Cerebellar cortex (tissue), 1 donor: ENCODE data around the gene SGMS1.

Source experiments
- DNase-seq: peaks from one replicate; pipeline ENCODE4 v3.0.0-alpha.2; 2015; ENCODE audit warnings: low spot score

The SGMS1 gene

DNA sequence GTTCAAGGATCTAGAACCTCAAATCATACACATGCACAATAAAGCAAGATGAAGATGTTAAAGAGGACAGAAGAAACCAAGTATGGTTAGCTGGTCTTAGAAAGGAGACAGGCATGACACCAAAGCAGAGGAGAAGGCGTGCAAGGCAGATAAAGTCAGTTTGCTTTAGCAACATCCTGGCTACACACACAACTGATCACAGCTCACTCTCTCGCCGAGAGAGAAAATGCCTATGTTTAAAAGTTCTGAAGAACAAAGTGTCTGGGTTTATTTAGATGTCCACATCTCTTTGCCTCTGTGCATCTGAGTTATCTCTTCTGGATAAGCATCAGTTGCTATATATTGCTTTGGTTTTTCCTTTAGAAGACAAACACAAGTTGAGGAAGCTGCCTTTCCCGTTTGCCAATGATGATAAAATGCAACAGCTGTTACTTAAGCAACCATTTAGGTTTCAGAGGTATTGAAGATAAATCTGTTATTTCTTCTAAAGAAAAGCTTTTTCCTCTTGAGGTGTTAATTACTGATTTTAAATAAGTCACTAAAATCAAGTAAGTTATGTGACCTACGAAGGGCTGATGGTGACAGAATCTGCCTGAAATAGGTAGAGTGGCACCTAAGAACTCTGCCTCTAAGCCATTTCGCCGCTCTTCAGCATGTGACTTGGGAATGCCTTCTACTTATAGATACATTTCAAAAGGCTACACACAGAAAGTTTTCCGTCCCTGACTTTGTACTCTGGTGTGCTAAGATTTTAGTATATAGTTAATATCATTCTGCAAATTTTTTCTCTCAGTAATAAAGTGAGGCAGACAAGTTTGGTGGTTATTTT lies 226.2 kb downstream of the SGMS1 start:
- no peak for DNase-seq

DNA sequence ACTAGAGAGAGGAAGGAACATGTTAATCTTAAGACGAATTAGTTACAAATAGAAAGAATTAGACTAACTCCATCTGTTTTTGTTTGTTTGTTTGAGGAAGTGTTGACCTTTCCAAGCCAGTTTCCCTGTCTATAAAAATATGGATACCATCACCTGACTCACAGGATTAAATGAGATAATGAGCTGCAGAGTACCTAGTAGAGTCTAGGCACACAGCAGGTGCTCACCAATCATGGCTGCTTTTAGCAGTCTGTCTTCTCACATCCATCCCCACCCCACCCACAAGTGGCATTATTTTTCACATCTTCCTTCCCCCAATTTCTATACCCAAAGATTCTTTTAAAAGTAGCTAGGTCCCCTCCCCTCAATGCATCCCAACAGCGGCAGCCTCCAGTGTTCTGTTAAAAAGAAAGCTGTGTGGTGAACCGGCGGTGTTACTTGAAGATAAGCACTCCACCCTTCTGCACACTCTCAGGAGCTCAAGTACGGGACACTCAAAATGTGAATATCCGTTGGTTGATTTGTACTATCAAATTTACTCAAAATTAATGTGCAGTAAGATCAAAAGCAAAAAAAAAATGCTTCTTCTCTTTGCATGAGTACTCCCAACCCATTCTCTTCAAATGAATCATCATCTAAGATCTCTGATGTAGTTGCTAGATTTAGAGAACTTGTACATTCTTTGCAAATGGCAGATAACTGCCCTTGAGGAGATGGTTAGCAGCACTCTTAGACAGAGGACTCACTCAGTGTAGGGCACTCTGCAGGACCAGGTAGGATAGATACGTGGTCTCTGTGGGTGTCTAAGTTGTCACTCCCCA lies 227.1 kb downstream of the SGMS1 start:
- DNase-seq = no peak

DNA sequence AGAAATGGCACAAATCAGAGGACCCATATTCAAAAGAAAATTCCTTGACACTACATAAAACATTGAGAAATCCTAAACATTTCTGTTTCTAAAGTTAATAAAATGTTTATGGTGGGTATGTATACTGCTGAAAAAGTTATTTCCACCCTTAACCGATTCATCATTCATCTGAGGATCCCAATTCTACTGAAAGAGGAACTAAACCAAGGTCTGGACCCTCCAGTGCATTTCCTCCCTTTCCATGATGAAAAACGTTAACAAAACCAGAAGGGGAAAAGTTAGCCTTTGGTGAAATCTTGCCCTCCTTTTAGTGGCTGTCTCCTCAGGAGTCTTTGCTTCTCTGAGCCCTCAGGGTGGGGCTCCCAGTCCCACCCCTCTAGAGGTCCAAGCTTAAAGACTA lies 227.9 kb downstream of the SGMS1 start:
- no peak for DNase-seq

DNA sequence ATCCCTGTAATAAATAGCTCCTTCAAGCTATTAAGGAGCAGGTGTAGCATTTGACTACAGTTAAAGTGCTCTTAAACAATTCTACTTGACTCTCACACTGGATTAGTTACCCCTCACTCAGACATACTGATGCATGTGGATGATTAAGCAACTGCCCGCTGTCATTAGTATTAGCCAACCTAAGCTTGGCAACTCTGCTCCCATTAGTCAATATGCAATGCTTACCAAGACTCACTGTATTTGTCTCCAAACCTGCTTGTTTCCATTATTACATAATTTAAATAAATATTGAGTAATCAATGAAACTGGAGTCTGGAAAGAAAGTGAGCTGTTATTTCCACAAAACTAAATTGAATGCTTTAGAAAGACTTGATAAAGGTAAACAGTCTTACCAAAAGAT lies 228.5 kb downstream of the SGMS1 start:
- no peak for DNase-seq

DNA sequence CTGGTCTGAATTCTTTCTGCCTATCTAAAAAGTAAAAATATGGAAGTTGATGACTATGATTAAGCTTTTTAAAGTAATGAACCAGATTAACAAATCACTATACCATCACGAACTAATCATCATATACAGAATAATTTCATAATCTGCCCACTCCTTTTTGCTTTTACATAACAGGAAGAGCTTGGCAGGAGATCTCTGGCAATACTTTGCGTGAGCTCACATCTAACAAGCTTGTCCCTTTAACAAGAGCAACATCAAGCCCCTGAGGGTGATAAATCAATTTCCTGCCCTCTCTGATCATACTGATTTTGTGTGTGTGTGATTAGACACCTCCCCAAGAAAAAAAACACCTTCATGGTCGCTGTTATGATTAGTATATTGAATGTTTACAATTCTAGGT lies 228.9 kb downstream of the SGMS1 start:
- no peak for DNase-seq

DNA sequence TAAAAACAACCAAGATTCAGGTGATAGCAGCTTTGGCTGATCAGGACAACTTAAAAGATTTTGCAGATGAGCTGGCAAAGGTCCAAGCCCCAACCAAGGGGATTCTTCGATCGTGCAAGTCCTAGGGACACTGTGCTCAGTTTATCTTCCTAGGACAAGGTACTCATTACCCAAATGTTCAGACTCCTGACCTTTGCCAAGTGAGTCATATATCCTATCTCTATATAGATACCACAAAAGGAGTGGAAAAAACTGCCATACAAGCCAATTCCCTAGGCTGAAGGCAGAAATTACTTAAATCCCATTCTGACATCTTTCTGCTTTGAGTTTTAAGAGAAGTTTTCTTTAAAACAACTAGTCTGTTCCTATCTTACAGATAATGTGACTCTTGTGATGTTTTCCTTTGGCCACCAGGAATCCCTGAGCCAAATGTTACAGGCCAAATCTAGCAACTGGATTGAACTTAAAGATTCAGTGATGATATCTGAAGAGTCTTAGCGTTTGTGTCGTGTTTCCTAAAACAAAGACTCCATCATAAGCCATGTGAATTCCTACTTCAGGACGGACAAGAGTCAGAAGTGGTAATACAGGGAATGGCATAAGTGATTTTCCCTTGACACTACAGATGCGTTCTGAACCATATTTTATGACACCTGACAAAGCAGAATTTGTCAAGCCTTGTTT lies 229.8 kb downstream of the SGMS1 start:
- DNase-seq = no peak

DNA sequence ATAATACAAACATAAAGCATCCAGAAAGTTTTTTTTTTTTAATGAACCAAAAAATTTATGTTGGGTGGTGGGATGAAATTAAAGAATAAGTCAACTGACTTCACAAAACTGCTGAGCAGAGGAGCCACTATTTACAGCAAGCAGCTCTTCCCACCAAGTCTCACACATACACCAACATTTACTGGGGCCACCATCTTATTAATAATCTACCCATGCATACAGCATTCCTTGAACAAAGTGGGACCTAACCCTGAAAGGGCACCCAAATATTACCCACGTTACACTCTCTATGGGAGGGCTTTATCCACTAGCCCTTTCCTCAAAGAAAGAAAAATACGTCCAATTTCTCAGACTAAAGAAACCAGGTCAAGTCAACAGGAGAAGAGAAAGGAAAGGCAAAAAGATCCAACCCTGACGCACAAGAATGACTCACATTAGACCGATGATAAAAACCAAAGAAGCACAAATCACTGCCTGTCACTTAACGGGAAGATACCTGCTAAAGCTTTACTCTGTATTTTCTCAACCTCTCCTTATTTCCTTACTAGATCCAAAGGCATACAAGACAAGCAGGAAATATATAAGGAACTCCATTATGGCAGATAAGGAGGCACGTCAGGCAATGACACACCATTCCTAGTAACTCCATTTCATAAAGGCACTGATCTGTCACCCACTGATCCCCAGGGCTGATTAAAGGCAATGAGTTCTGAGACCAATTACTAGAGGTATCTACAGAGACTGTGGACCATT lies 230.6 kb downstream of the SGMS1 start:
- DNase-seq = no peak

DNA sequence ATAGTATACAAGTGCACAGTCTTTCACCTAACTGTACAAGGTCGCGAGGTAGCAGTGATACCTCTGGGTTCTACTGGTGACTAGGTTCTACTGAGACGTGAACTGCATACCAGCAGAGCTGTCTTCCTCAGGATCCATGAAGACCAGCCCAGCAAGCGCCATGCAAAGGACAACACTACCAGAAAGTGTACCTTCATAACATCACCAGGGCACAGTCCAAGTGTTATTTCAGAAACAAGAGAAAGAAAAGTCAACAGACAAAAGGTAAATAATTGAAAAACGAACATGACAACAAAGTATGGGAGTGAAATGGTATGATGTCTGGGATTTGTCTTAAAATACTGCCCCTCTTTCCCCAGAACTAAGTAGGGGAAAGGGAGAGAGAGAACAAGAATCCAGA lies 231.3 kb downstream of the SGMS1 start:
- DNase-seq = no peak

DNA sequence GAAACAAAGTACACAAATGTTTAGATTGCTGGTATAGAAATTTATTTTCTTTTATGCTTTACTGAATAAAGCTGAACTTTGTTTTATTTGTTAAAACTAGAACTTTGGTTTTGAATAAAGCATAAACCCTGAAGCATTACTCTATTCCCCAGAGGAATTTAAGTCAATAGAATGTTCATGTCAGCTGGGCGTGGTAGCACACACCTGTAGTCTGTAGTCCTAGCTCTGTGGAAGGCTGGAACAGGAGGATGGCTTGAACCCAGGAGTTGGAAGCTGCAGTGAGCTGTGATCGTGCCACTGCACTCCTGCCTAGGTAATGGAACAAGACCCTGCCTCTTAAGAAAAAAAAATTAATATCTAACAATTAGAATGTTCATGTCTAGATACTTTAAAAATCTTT lies 233.5 kb downstream of the SGMS1 start:
- no peak for DNase-seq

DNA sequence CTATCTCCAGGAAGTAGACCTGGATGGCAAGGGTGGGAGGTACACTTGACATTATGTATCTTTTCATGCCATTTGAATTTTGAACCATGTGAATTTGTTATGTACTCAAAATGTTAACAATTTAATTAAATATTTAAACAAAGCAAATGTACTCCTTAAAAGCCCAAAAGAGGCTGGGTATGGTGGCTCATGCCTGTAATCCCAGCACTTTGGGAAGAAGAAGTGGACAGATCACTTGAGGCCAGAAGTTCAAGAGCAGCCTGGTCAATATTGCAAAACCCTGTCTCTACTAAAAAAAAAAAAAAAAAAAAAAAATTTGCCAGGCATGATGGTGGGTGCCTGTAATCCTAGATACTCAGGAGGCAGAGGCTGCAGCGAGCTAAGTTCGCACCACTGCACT lies 235.6 kb downstream of the SGMS1 start:
- DNase-seq = no peak

DNA sequence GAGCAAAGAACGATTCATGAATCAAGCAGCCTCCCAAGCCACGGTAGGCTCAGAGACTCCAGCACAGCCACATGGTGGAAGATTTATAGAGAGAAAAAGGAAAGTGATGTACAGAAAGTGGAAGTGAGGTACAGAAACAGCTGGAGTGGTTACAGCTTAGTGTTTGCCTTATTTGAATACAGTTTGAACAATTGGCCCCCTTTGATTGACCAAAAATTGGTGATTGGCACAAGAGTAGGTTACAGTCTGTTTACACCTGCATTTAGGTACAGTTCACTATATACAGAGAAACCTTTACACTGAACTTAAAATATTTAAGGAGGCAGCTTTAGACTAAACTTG lies 236.1 kb downstream of the SGMS1 start:
- DNase-seq = no peak

DNA sequence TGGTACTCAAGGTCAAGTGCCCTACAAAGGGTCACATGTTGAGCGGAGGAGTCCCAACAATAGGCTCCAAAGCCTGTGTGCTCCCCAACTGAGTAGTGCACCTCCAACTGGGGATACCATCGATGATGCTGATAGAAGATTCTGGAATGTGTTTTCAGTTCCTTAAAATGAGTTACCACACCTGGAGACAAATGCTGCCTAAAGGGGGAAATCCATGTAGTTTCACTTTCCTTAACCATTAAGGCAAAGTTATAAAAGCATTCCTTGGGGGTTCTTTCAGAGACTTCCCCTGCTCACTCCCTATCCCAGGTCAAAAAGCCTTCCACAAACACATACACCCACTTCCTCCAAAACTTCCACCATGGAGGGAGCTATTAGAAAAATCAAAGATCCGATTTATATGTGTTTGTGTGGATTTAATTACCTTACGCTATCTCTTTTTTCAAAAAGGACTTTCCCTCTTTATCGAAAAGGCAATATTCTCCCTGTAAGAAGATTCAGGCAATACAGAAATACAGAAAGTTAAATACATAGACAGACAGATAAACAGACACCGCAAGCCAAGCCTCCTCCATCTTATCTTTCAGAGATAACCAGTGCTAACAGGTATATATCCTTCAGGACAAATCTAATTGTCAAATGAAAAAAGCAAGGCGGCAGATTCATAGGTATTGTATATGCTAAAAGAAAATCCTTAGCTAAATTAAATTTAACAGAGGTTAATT lies 236.6 kb downstream of the SGMS1 start:
- DNase-seq = no peak

DNA sequence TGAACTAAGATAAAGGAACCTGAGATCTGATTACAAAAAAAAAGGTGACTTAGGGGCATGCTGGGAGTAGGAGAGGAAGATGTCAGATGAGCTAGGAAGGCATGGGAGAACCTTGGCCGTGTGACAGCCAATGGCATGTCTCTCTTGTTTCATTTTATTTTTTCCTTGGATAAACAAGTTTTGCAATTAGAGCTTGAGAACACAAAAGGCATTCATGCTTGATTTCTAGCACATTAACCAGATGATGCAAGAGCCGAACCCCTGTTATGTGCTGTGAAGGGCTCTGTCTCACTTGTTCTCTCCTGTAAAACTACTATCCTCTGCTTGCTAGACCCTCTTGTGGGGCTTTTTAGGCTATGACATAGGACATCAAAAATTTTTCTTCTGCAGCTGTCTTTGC lies 238.1 kb downstream of the SGMS1 start:
- peak; percentile 11 for DNase-seq

DNA sequence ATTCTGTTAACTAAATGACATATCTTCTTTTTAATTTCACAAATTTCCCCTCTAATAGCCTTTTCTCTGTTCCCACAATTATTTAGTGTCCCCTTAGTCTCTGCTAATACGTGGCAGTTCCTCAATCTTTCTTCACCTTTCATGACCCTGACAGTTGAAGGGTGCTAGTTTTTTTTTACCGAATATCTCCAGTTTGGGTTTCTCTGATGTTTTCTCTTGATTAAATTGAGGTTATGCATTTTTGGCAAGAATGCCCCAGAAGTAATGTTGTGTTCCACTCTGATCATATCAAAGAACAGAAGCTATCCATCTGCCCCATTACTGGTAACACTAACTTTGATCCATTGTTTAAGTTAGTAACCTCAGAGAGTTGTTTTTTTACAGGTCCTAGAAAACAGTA lies 238.9 kb downstream of the SGMS1 start:
- DNase-seq = no peak

DNA sequence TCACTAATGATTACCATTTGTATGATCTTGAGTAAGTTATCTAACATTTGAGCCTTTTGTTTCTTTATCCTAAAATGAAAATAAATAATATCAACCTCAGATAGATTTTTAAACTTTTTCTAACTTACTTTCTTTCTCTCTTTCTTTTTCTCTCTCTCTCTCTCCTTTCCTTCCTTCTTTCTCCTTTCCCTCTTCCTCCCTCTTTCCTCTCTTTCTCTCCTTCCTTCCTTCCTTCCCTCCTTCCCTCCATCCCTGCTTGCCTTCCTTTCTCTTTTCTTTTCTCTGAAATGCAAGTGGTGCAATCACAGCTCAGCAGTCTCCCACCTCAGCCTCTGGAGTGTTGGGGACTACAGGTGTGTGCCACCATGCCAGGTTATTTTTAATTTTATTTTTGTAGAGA lies 239.5 kb downstream of the SGMS1 start:
- DNase-seq = no peak

DNA sequence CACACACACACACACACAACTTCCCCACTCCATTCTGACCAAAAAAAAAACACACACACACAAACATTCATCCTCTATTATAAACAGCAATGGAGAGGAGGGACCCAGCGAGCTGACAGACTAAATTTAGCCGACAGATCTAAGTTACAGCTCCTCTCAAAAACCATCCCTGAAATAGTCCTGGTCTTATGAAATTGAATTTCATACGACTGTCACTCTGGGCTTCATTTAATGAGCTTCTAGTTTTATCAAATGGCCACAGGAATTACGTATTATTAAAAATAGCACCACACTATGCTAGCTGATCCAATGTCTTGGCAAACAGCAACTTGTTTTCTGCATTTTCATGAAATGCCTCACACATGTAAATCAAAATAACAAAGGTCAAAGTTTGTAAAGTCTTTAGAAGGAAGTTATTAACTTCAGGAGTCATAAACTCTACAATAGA lies 241.2 kb downstream of the SGMS1 start:
- DNase-seq = no peak

DNA sequence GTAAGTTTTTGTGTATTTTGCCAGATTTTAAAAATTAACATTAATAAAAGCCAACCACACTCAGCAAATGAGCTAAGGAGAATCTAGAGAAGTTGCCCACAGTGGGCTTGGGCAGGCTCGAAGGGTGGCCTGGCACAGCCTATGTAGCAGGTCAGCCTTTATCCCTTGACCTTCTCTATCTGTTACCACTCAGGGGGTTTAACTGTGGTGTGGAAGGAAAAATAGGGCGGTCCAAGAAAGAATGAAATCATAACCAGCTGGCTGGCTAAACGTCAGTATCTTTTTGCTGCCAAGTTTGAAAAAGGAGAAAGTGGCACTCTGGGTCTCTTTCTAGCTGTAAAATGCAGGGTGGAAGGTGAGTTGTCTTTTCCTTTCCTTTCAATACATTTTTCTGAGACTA lies 242.1 kb downstream of the SGMS1 start:
- DNase-seq = peak; percentile 33

DNA sequence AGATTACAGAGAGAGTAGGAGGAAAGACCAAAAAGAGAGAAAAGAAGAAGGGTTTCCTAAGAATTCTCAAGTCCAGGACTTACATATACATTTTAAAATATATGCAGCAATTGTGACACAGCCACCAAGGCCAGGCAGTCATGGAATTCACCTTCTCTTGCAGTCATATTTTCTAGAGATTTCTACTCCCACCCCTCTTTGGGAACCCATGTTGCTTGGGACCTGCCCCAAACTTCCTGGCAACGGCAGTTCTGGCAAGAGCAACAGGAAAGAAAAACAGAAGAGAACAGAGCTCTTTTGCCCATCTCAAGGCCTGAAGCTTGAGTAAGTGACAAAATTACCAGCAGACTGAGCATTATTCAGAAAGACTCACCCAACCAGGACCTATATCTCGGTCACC lies 244.1 kb downstream of the SGMS1 start:
- no peak for DNase-seq

DNA sequence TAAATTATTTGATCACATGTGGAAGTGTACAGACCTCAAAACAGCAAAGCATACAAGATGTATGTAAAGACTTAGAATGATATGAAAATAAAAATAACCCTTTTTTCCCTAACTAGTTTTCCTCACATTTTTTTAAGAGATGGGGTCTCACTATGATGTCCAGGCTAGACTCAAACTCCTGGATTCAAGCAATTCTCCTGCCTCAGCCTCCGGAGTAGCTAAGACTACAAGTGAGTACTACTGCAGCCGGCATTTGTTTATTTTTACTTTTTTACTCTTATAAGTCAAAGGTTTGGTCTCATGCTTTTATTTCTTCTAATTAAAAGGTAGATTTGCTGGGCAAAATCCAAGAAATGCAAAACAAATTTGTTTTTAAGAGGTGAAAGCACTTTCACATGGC lies 248.0 kb downstream of the SGMS1 start:
- DNase-seq = no peak

DNA sequence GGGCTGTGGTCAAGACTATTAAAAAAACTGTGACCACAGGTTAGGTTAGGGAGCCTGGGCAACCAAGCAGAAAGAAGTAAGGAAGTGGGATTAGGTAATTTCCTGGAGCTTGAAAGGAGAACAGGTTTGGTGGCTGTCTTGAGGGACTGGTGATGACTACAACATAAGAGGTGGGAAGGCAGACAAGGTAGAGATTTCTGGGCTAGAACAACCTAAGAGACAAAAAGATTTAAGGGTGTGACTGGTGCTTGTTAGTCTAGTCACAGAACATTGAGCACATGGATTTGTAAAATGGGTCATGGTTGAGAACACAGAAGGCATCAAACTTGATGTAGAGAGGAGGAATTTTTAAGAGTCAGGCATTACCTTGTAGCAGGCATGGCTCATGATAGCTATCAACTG lies 248.7 kb downstream of the SGMS1 start:
- DNase-seq = no peak

DNA sequence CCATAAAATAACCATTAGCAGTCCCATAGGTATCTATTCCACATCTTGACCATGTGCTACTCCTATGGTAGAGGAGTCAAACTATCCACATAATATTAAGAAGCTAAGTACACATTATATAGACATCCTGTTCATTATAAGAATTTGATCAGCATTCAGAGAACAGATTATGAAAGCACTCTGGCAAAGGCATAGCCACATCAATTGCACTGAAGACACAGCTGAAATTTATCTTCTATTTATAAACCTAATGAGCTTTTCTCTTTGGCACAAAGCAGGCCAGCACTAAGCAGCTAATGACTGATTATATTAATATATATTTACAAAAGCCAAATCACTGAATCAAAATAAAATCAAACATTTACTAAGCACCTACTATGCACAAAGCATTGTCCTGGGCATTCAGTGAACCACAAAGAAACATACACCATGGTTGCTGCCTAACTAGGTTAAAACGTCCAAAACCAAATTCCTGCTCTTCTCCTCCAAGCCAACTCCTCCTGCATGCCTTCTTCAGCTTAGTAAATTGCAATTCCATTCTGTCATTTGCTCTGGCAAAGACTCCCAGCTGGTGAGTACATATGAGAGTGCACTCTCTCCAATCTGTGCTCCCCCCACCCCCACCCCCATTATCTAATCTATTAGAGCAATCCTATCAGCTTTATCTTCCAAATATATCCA lies 249.8 kb downstream of the SGMS1 start:
- peak; percentile 35 for DNase-seq
